Jurkat, Clone E6-1 (cell line): ENCODE data around the gene TMEM240.
A peak's percentile ranks its signal among the peaks of the same experiment; 100 is the strongest.
"Not testable (repeated sequence)": the region's sequence is repeated elsewhere in the genome, so short reads cannot be mapped to it uniquely, and the experiment has no call there.

Experiments used
- DNase-seq: peaks from one replicate; pipeline ENCODE4 v3.0.0-alpha.2; 2011; ENCODE audit warnings: low read depth, low spot score
- H3K4me3 ChIP-seq: 2 replicates; pipeline ENCODE4 v1.5.1; 2011; ENCODE audit warnings: mild to moderate bottlenecking, low read length, control low read depth, moderate library complexity

TMEM240 gene

DNA sequence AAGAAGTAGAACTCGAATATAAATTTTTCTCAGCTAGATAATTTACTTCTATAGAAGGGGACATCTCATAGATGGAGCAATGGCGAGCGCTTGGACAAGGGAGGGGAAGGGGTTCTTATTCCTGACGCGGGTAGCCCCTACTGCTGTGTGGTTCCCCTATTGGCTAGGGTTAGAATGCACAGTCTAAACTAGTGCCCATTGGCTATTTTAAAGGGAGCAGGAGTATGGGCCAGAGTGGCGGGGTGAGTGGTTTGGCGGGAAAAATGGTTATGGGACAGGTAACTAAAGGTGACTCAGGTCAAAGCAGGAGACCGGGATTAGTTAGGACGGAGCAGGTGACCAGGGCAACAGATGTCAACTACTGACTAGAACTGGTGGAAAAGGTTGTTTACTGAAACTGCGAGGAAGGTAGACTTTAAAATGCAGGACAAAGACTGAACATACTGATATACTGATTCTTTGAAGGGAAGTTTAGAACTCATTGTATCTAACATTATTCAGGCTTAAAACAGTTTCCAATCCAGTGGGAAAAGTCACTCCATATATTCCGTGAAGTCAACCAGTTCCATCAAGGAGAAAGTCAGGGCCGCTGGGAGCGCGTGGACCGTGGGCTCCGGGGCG, 29.4 kb downstream of the TMEM240 start:
- peak; percentile 11 for DNase-seq
- peak overlapping the region; percentile 57 for H3K4me3 ChIP-seq

DNA sequence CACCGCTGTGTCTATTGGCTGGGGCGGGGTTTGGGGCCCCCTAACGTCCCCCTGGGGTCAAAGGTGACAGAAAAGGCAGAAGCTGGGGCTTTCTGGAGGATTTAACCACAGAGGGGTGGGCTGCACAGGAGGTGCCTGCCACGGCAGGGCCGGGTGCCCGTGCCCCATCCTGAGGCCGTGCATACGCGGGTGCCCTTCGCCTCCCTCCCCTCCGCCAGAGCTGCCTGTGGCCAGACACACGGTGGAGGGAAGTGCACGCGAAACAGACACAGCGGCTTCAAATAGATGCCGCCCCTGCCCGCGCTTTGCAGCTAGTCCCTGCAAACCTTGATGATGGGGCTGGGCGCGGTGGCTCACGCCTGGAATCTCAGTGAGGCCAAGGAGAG, 31.0 kb downstream of the TMEM240 start:
- H3K4me3 ChIP-seq, DNase-seq: not testable (repeated sequence)

DNA sequence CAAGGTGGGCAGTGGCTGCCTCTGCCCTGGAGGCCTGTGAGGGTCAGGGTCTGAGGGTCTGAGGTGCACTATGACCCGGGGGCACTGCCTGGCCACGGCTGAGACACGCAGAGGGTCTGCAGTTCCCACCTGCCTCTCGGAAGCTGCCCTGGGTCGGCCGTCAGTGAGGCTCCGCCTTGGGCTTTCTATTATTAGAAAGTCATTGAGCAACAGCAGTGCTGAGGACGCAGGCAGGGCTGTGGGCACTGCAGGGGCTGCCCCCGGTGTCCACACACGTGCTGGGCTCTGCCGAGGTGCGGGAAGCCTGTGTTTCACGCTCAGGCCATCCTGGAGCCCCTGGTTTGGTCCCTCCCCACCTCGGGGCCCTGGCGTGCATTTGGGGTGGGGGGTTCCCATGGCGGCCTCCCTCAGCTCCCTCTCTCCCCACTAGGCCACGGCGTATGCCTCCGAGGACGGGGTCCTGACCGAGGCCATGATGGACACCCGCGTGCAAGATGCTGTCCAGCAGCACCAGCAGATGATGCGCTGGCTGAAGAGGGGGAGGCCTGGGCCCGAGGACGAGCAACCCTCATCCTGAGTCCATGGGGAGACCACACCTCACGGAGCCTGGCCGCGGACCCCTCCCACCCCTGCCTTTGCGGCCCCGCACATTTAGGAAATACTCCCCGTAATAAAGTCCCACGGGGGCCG, 31.5 kb downstream of the TMEM240 start:
- not testable (repeated sequence) for DNase-seq, H3K4me3 ChIP-seq

DNA sequence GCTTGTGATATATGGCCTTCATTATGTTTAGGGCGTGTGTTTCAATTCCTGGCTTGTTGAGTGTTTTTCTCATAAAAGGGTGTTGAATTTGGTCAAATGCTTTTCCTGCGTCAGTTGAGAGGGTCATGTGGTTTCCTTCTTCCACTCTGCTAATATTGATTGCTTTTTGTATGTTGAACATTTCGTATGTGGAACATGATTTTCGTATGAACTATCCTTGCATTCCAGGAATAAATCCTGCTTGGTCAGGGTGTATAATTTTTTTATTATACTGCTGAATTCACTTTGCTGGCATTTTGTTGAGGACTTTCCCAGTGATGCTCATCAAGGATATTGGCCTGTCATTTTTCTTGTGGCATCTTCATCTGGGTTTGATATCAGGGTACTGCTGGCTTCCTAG, 33.1 kb downstream of the TMEM240 start:
- no peak for DNase-seq
- no peak overlapping the region for H3K4me3 ChIP-seq

DNA sequence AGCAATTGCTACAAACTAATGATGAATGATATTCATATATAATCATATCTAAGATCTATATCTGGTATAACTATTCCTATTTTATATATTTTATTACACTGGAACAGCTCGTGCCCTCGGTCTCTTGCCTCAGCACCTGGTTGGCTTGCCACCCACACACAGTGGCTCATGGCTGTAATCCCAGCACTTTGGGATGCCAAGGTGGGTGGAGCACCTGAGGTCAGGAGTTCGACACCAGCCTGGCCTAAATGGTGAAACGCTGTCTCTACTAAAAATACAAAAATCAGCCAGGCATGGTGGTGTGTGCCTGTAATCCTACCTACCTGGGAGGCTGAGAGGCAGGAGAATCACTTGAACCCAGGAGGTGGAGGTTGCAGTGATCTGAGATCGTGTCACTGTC, 34.6 kb downstream of the TMEM240 start:
- DNase-seq = not testable (repeated sequence)

DNA sequence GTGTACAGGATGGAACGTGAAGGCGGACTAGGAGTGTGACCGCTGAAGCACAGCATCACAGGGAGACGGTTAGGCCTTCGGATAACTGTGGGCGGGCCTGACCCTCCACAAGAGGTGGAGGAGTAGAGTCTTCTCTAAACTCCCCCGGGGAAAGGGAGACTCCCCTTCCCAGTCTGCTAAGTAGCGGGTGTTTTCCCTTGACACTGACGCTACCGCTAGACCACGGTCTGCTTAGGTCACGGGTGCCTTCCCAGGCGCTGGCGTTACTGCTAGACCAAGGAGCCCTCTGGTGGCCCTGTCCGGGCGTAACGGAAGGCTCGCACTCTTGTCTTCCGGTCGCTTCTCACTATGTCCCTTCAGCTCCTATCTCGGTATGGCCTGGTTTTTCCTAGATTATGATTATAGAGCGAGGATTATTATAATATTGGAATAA, 35.0 kb downstream of the TMEM240 start:
- H3K4me3 ChIP-seq = peak overlapping the region; percentile 42
- not testable (repeated sequence) for DNase-seq

More for the DNA sequence above, 34.6 kb downstream of the TMEM240 start:
- H3K4me3 ChIP-seq = peak overlapping the region; percentile 42

DNA sequence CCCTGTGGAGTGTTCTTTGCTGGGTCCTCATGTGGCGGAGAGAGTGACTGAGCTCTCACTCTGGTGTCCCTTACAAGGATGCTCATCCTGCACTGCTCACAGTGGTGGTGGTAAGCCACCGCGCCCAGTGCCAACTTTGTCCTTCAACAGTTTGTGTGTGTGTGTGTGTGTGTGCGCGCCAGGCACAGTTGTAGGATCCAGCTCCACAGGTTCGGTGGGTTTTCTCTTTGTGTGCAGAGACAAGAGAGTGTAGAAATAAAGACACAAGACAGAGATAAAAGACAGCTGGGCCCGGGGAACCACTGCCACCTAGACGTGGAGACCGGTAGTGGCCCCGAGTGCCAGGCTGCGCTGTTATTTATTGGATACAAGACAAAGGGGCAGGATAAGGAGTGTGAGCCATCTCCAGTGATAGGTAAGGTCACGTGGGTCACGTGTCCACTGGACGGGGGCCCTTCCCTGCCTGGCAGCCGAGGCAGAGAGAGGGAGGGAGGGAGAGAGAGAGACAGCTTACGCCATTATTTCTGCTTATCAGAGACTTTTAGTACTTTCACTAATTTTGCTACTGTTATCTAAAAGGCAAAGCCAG, 35.6 kb downstream of the TMEM240 start:
- peak overlapping the region; percentile 42 for H3K4me3 ChIP-seq

DNA sequence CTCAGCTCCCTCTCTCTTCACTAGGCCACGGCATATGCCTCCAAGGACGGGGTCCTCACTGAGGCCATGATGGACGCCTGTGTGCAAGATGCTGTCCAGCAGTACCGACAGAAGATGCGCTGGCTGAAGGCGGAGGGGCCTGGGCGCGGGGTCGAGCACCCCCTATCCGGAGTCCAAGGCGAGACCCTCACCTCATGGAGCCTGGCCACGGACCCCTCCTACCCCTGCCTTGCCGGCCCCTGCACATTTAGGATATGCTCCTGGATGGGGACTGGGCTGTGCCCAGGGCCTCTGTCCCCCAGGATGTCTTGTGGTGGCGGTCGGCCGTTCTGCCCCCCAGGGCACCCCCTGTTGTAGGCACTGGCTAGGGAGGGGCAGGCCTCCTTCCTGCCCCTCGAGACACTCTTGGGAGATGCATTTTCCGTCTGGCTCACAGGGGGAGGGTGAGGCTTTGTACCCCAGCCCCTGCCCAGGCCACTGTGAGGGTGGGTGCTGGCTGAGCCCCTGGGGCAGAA, 44.9 kb downstream of the TMEM240 start:
- not testable (repeated sequence) for H3K4me3 ChIP-seq, DNase-seq

More for the DNA sequence above, 35.6 kb downstream of the TMEM240 start:
- DNase-seq = peak; percentile 80

DNA sequence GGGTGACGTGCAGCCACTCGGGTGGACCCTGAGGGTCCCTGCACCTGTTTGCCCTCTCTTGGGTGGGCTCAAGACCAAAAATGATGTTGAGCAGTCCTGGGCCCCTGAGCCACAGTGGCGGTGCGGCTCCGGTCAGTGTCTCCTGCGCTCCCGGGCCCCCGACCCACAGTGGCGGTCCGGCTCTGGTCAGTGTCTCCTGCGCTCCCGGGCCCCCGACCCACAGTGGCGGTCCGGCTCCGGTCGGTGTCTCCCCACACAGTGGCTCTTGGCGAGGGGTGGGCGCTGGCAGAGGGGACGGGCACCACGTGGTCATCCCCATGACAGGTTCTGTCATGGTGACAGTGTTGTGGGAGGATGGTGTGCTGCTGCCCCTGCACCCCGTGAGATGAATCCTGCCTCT, 46.1 kb downstream of the TMEM240 start:
- not testable (repeated sequence) for DNase-seq, H3K4me3 ChIP-seq

DNA sequence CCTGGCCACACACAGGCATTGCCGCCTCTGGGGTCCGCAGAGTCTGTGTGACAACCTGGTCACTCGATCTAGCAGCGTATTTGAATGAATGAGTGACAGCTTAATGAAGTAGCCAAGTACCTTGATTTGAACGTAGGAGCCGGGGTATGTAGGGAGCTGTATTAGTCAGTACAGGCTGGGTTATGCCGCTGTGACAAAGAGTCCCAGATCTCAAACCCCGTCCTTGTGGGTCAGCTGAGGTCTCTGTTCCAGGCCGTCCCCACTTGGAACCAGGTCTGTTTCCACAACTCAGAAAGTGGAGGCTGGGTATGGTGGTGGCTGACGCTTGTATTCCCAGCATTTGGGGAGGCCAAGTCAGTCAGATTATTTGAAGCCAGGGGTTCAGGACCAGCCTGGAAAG, 48.8 kb downstream of the TMEM240 start:
- H3K4me3 ChIP-seq = no peak overlapping the region
- DNase-seq = no peak

DNA sequence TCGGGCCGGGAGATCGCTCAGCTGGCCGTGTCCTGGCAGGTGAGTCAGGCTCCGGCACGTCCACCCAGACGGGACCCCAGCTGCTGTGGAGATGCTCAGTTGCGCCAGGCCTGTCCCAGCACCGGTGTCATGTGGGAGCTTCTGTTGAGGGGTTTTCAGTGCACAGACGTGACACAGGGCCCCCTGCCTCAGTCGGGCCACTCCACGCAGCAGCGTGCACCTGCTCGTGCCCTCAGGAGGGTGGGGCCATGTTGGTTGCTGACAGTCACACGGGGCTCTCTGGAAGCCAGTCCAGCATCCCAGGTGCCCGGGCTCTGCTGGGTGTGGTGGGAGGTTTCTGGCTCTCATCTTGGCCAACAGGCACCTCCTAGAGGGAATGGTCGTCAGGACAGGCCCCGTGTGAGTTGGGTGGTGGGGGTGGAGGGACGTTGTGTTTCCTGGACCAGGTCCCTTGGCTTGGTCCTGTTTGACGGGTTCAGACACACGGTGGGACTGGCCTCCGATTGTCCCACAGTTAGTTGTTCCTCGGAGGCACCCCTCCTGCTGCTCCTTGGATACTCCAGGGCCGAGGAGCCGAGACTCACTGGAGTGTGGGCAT, 49.7 kb downstream of the TMEM240 start:
- no peak overlapping the region for H3K4me3 ChIP-seq
- DNase-seq = no peak

DNA sequence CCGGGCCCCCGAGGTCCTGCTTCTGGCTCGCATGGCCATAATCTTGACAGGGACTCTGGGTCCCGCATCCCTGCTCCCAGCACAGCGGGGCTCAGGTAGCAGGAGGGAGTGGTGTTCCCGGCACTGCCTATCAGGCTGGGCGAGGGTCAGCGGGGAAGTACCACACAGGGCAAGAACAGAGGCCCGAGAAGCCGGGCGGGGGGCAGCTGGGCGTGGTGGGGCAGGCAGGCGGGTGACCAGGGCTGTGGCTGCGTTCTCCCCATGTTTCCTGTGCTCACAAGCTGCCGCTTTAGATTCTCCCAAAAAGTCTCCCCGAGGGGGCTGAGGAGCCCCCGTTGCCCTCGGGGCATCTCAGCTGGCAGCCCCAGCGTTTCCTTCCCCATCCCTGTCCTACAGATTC, 50.6 kb downstream of the TMEM240 start:
- no peak overlapping the region for H3K4me3 ChIP-seq
- no peak for DNase-seq

DNA sequence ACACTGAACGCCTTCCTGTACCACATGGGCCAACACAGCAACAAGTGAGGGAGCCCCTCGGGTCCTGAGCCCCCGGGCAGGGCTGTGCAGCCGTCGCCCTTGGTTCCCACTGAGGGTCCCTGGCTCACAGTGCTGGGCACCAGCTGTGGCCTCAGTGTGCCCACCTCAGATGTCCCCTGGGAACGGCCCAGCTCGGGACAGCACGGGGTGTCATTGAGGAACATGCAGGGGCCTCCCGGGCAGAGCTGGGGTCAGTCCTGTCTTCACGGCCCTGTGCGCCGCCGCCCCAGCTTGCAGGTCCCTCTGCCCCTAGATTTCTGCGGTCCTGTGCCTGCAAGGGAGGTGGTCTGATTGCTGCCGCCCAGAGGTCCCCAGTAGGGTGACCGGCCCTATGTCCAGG, 51.2 kb downstream of the TMEM240 start:
- no peak for DNase-seq
- H3K4me3 ChIP-seq = no peak overlapping the region

DNA sequence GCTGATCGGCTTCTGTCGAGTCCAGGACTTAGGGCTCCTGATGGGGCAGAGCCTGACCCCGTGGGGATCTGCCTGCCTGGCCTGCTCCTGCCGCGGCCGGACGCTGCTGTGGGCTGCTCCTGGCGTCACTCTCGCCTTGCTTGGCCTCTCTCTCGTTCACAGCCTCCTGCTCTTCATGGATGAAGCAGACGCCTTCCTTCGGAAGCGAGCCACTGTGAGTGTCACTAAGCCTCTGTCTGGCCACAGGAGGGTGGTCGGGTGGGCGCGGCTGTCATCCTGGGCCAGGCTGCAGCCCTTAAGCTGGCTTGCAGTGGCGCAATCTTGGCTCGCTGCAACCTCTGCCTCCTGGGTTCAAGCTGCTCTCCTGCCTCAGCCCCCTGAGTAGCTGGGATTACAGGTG, 52.7 kb downstream of the TMEM240 start:
- H3K4me3 ChIP-seq = no peak overlapping the region
- no peak for DNase-seq

DNA sequence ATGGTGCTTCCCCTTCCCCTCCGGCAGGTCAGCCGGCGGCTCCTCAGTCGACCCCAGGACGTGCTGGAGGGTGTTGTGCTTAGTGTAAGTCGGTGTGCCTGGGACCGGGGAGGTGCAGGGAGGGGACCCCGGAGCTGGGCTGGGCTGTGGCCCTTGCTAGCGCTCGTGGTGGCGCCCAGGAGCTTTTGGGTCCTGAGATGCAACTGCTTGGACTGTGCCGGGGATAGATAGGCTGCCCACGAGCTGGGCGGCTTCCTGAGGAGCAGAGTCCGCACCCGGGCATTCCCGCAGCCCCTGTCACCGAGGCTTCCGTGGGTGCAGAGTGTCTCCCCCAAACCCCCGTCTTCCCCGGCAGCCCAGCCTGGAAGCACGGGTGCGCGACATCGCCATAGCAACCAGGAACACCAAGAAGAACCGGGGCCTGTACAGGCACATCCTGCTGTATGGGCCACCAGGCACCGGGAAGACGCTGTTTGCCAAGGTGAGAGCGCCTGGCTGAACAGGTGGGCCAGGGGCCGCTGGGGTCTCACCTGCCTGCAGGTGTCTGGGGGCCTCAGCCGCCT, 54.6 kb downstream of the TMEM240 start:
- H3K4me3 ChIP-seq, DNase-seq: not testable (repeated sequence)

DNA sequence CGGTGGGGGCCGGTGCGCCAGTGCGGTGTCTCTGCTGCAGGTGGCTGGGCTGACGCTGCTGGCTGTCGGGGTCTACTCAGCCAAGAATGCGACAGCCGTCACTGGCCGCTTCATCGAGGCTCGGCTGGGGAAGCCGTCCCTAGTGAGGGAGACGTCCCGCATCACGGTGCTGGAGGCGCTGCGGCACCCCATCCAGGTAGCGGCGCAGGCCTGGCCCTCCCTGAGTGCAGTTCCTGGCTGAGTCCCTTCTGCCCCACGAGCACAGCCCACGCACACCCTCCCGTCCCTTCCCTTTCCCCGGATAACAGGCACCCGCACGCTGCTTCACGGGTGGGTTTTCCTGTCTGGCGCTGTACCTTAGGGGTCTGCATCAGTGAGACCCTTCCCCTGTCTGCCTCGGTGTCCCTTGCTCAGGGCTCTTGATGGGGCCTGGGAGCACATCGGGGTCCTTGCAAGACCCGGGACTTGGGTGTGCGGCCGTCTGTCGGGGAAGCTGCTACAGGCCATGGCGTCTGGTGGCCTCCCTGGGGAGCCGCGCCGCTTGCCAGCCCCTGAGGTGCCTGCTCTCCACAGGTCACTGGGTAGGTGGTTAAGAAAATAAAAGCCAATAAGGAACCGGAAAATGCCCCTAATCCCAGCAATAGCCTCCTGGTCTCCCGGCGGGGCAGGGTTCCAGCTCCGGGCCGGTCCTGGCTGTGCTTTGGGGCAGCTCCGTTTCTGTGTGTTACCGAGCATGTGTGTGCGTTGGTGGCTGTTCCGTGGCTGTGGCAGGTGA, 55.3 kb downstream of the TMEM240 start:
- not testable (repeated sequence) for DNase-seq

More for the DNA sequence above, 55.3 kb downstream of the TMEM240 start:
- not testable (repeated sequence) for H3K4me3 ChIP-seq
